GM19324 (cell line): Measurements from ENCODE around the gene ANAPC2.

Experiments used
- ATAC-seq: cut with Tn5 transposase; IDR thresholded peaks from one replicate; pipeline ENCODE4 v1.9.1; 2021; ENCODE audit warnings: mild to moderate bottlenecking, moderate library complexity; ENCODE audit not compliant: unreplicated experiment, low FRiP score

ANAPC2 gene

GRCh38 chr9:137178201-137178938, 10.0 kb downstream of the ANAPC2 start:
- no peak for ATAC-seq

- ATAC-seq: no peak
Measured at GRCh38 chr9:137176302-137177182, 11.8 kb downstream of the ANAPC2 start.

- no peak for ATAC-seq
Measured at GRCh38 chr9:137175345-137175961, 12.9 kb downstream of the ANAPC2 start.

GRCh38 chr9:137174722-137175293, 13.6 kb downstream of the ANAPC2 start:
- ATAC-seq: no peak

GRCh38 chr9:137173796-137174664, 14.3 kb downstream of the ANAPC2 start:
- ATAC-seq: no peak

- ATAC-seq: no peak
Measured at GRCh38 chr9:137172901-137173795, 15.2 kb downstream of the ANAPC2 start.

GRCh38 chr9:137171149-137171900, 17.0 kb downstream of the ANAPC2 start:
- ATAC-seq: no peak

- ATAC-seq: no peak
Measured at GRCh38 chr9:137170486-137171148, 17.7 kb downstream of the ANAPC2 start.

- no peak for ATAC-seq
Measured at GRCh38 chr9:137169896-137170358, 18.4 kb downstream of the ANAPC2 start, which contains the start of gene LRRC26. Gene LRRC26 (minus strand): TSS chr9:137170051. CDS start chr9:137169943, 108 bp downstream.

- no peak for ATAC-seq
Measured at GRCh38 chr9:137168904-137169856, 19.2 kb downstream of the ANAPC2 start.

- ATAC-seq: no peak
Measured at GRCh38 chr9:137168573-137168903, 19.8 kb downstream of the ANAPC2 start.

GRCh38 chr9:137167747-137168572, 20.4 kb downstream of the ANAPC2 start:
- no peak for ATAC-seq

GRCh38 chr9:137167277-137167746, 21.0 kb downstream of the ANAPC2 start:
- no peak for ATAC-seq

GRCh38 chr9:137166380-137167229, 21.8 kb downstream of the ANAPC2 start:
- ATAC-seq: no peak
